ENCODE measurements around the gene CERS6. TPM values are rescaled to one million over a fixed set of nuclear protein-coding genes. Genes with fewer than 3 reads are reported as not detected.

The CERS6 gene
- total RNA-seq, 1 donor from 2014 or later, result 27.7 TPM

- H3K36me3 ChIP-seq, result no peaks in the 10 kb centered on the region
- intact Hi-C loops (cut with DNase I), result no loop called here
- DNase-seq (ENCODE audit: extremely low spot score in 2 of 2), result no peak
Observed at GRCh38 chr2:168669151-168669550, 213.1 kb downstream of the CERS6 start.

GRCh38 chr2:168670478-168670877, 214.4 kb downstream of the CERS6 start:
- Histone ChIP-seq H3K9me3 (no peaks in the 10 kb centered on the region), H3K4me3 (no peak overlapping the region), H3K27me3 (no peaks in the 10 kb centered on the region), H3K4me1 (peaks cover 12% of the 10 kb centered on the region), H3K27ac (no peak overlapping the region), H3K36me3 (no peaks in the 10 kb centered on the region)
- intact Hi-C loops (cut with DNase I), result no loop called here
- TF ChIP-seq POLR2AphosphoS5 (IDR thresholded peaks at IDR 0.05; ENCODE audit: insufficient read depth in 1 of 2, low read depth in 1 of 2), result no peak
- no peak for TF ChIP-seq POLR2A (IDR thresholded peaks at IDR 0.05)
- DNase-seq (ENCODE audit: extremely low spot score in 2 of 2), result no peak

More at GRCh38 chr2:168669151-168669550, 213.1 kb downstream of the CERS6 start:
- H3K4me3 ChIP-seq, result no peak overlapping the region
- TF ChIP-seq POLR2A (IDR thresholded peaks at IDR 0.05), result no peak
- TF ChIP-seq POLR2AphosphoS5 (IDR thresholded peaks at IDR 0.05; ENCODE audit: insufficient read depth in 1 of 2, low read depth in 1 of 2), result no peak
- no peak for TF ChIP-seq CTCF (IDR thresholded peaks at IDR 0.05)
- no peak overlapping the region for H3K27ac ChIP-seq
- H3K9me3 ChIP-seq, result no peaks in the 10 kb centered on the region
- H3K27me3 ChIP-seq, result no peaks in the 10 kb centered on the region
- peaks cover 12% of the 10 kb centered on the region for H3K4me1 ChIP-seq

- Histone ChIP-seq H3K27ac (no peak overlapping the region), H3K36me3 (no peaks in the 10 kb centered on the region), H3K4me1 (peaks cover 3% of the 10 kb centered on the region), H3K9me3 (no peaks in the 10 kb centered on the region), H3K4me3 (no peak overlapping the region), H3K27me3 (no peaks in the 10 kb centered on the region)
- TF ChIP-seq CTCF (IDR thresholded peaks at IDR 0.05), result no peak
- TF ChIP-seq POLR2AphosphoS5 (IDR thresholded peaks at IDR 0.05; ENCODE audit: insufficient read depth in 1 of 2, low read depth in 1 of 2), result no peak
- no peak for TF ChIP-seq POLR2A (IDR thresholded peaks at IDR 0.05)
- no peak for DNase-seq (ENCODE audit: extremely low spot score in 2 of 2)
- intact Hi-C loops (cut with DNase I), result no loop called here
Observed at GRCh38 chr2:168671932-168672331, 215.9 kb downstream of the CERS6 start.

- Histone ChIP-seq H3K4me1 (no peaks in the 10 kb centered on the region), H3K4me3 (no peak overlapping the region), H3K27me3 (no peaks in the 10 kb centered on the region), H3K27ac (no peak overlapping the region), H3K36me3 (no peaks in the 10 kb centered on the region), H3K9me3 (no peaks in the 10 kb centered on the region)
- TF ChIP-seq CTCF (IDR thresholded peaks at IDR 0.05) (no peak), POLR2A (IDR thresholded peaks at IDR 0.05) (no peak), POLR2AphosphoS5 (IDR thresholded peaks at IDR 0.05; ENCODE audit: insufficient read depth in 1 of 2, low read depth in 1 of 2) (no peak)
- DNase-seq (ENCODE audit: extremely low spot score in 2 of 2), result no peak
- intact Hi-C loops (cut with DNase I), result no loop called here
Observed at GRCh38 chr2:168673265-168674189, 217.5 kb downstream of the CERS6 start.

GRCh38 chr2:168678153-168678853, 222.2 kb downstream of the CERS6 start:
- intact Hi-C loops (cut with DNase I), result no loop called here
- no peak for DNase-seq (ENCODE audit: extremely low spot score in 2 of 2)
- H3K27me3 ChIP-seq, result no peaks in the 10 kb centered on the region

More at GRCh38 chr2:168678153-168678853, 222.2 kb downstream of the CERS6 start:
- H3K36me3 ChIP-seq, result no peaks in the 10 kb centered on the region
- no peaks in the 10 kb centered on the region for H3K9me3 ChIP-seq
- H3K4me1 ChIP-seq, result no peaks in the 10 kb centered on the region
- H3K4me3 ChIP-seq, result no peak overlapping the region
- H3K27ac ChIP-seq, result no peak overlapping the region
- TF ChIP-seq POLR2AphosphoS5 (IDR thresholded peaks at IDR 0.05; ENCODE audit: insufficient read depth in 1 of 2, low read depth in 1 of 2) (no peak), CTCF (IDR thresholded peaks at IDR 0.05) (no peak), POLR2A (IDR thresholded peaks at IDR 0.05) (no peak)
